Measurements from ENCODE around the gene CNTN2. TPM values are rescaled to one million over a fixed set of nuclear protein-coding genes. Genes with fewer than 3 reads are reported as not detected.

Gene CNTN2
- total and polyA plus RNA-seq, 2 experiments from 2014 or later, result 1.3 to 2.2 TPM

- TF ChIP-seq EZH2 (IDR thresholded peaks at IDR 0.05; ENCODE audit: low read depth, unreplicated experiment) (no peak), CTCF (conservative IDR thresholded peaks at IDR 0.05; ENCODE audit: low read depth in 2 of 2) (no peak), ZNF114 (CRISPR knock-in tag; IDR thresholded peaks at IDR 0.05) (no peak)
Observed at GRCh38 chr1:205072881-205073280, 29.9 kb downstream of the CNTN2 start (continued).

DNA sequence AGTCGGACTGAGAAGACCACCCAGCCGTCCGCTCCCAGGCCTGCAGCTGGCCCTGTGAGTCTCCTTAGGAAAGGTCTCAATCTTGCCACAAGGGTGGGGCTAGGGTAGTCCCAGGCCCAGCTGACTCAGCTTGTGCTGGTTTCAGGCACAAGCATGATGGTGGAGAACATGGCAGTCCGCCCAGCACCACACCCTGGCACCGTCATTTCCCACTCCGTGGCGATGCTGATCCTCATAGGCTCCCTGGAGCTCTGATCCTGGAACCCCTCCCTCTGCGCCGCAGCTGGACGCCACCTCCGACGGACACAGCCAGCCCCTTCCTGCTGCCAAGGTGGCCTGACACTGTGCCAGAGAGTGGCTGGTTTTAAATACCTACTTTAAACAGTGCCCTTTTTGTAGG is 30.5 kb downstream of the CNTN2 start:
- no peaks in the 10 kb centered on the region for H3K4me1 ChIP-seq (ENCODE audit: insufficient read depth)
- Mint-ChIP-seq H3K9me3 (no peaks in the 10 kb centered on the region; the same call in 1 of the 3 replicates), H3K27me3 (ENCODE audit: insufficient read depth, low read depth, poor library complexity) (peaks cover 7% of the 10 kb centered on the region), H3K4me3 (no peak overlapping the region), H3K4me1 (peaks cover 2% of the 10 kb centered on the region; the same call in 1 of the 3 replicates), H3K27ac (no peak overlapping the region), H3K36me3 (ENCODE audit: low read depth) (no peaks in the 10 kb centered on the region)
- no peaks in the 10 kb centered on the region for H3K27me3 ChIP-seq (ENCODE audit: insufficient read depth)
- H3K9me2 ChIP-seq (ENCODE audit: insufficient read depth), result no peaks in the 10 kb centered on the region
- H3K27ac ChIP-seq (ENCODE audit: low read depth), result no peak overlapping the region
- no peak overlapping the region for H3K4me3 ChIP-seq
- H3K36me3 ChIP-seq (ENCODE audit: insufficient read depth), result no peaks in the 10 kb centered on the region
- no peaks in the 10 kb centered on the region for H3F3A ChIP-seq (replicated peaks; ENCODE audit: low read depth)
- H4K20me1 ChIP-seq (replicated peaks; ENCODE audit: insufficient read depth), result no peaks in the 10 kb centered on the region
- ATAC-seq (no peak), DNase-seq (ENCODE audit: low spot score) (no peak)
- no peak overlapping the region for H2AFZ ChIP-seq
- H3K4me2 ChIP-seq, result no peak overlapping the region
- H3K79me2 ChIP-seq (replicated peaks; ENCODE audit: insufficient read depth), result no peaks in the 10 kb centered on the region
- TF ChIP-seq NANOG (IDR thresholded peaks at IDR 0.05; ENCODE audit: borderline replicate concordance), result no peak
- no peak for TF ChIP-seq EZH2phosphoT487 (IDR thresholded peaks at IDR 0.05; ENCODE audit: unreplicated experiment)
- no peak for TF ChIP-seq ZNF114 (CRISPR knock-in tag; IDR thresholded peaks at IDR 0.05)
- TF ChIP-seq EZH2 (IDR thresholded peaks at IDR 0.05; ENCODE audit: low read depth, unreplicated experiment), result no peak
- no peak for TF ChIP-seq ZNF462 (CRISPR knock-in tag; IDR thresholded peaks at IDR 0.05)
- no peak for TF ChIP-seq CREB1 (CRISPR knock-in tag; IDR thresholded peaks at IDR 0.05; ENCODE audit: low read depth)
- TF ChIP-seq CTCF (conservative IDR thresholded peaks at IDR 0.05; ENCODE audit: low read depth in 2 of 2), result no peak
- no peak for TF ChIP-seq ZNF331 (CRISPR knock-in tag; IDR thresholded peaks at IDR 0.05; ENCODE audit: low read depth)
- TF ChIP-seq JUNB (IDR thresholded peaks at IDR 0.05; ENCODE audit: unreplicated experiment), result no peak
- no peak for TF ChIP-seq STAT1 (IDR thresholded peaks at IDR 0.05; ENCODE audit: unreplicated experiment)
- TF ChIP-seq, protein P1, sequence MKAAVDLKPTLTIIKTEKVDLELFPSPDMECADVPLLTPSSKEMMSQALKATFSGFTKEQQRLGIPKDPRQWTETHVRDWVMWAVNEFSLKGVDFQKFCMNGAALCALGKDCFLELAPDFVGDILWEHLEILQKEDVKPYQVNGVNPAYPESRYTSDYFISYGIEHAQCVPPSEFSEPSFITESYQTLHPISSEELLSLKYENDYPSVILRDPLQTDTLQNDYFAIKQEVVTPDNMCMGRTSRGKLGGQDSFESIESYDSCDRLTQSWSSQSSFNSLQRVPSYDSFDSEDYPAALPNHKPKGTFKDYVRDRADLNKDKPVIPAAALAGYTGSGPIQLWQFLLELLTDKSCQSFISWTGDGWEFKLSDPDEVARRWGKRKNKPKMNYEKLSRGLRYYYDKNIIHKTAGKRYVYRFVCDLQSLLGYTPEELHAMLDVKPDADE (IDR thresholded peaks at IDR 0.05), result no peak

Data from GM23338 (cell line).